Activated CD8-positive, alpha-beta memory T cell treated with anti-CD3 and anti-CD28 coated beads, Interleukin-2, amount 10 ng/mL, durations not matched to agents 7 days and 5 days (primary cell): Measurements from ENCODE around the gene ERCC5. TPM values are rescaled to one million over a fixed set of nuclear protein-coding genes. Genes with fewer than 3 reads are reported as not detected.

Experiments used
- ATAC-seq: fragments of 150-1000 bp; cut with Tn5 transposase; one replicate; pipeline ENCODE4 v1.10.0; 2021; ENCODE audit warnings: moderate library complexity
- CTCF ChIA-PET: fragments of 350-600 bp; sonication (Branson Sonifier 250); formaldehyde crosslinking; loops from one replicate; lab custom pipeline; 2021; ENCODE audit warnings: antibody characterized with exemption; lab: Charles Lee
- DNase-seq: peaks from one replicate; pipeline ENCODE4 v3.0.0-alpha.2; 2020
- H3K27ac Mint-ChIP-seq: one replicate; pipeline ENCODE4 v1.8.0; 2021; ENCODE audit warnings: mild to moderate bottlenecking, mixed read lengths
- H3K27me3 Mint-ChIP-seq: one replicate; pipeline ENCODE4 v1.8.0; 2021; ENCODE audit warnings: mixed read lengths
- H3K36me3 Mint-ChIP-seq: one replicate; pipeline ENCODE4 v1.8.0; 2021; ENCODE audit warnings: mild to moderate bottlenecking, mixed read lengths
- H3K4me1 Mint-ChIP-seq: one replicate; pipeline ENCODE4 v1.8.0; 2021; ENCODE audit warnings: mixed read lengths
- H3K4me3 Mint-ChIP-seq: one replicate; pipeline ENCODE4 v1.8.0; 2021; ENCODE audit warnings: mild to moderate bottlenecking, moderate library complexity, mixed read lengths
- H3K9me3 Mint-ChIP-seq: one replicate; pipeline ENCODE4 v1.8.0; 2022; ENCODE audit warnings: low read depth, mixed read lengths
- total RNA-seq, 2 experiments: library from RNA; stranded (reverse); gene quantifications; one replicate each; pipeline ENCODE4 v1.2.3, GENCODE V29; 2021

ERCC5 gene
- total RNA-seq, 2 experiments from 2014 or later, result 75.8 to 76.1 TPM

DNA sequence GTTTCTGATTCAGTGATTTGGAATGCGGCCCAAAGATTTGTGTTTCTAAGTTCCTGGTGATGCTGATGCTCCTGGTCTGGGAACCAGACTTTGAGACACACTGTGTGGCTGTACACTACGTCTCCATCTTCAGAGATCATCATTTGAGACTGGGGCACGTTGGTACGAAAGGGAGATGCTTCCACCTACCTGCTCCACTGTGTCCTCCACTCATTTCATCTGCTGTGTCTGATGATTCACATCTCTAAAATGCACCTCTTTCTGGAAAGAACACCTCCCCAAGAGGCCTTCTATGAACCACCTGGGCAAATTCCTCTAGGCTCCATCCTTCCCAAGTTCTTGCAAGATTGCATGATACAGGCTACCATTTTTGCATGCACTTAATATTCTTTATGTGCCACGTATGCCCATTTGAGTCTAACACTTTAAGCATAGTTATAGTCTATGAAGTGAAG lies 58.6 kb downstream of the ERCC5 start:
- H3K27me3 Mint-ChIP-seq, result peaks cover 11% of the 10 kb centered on the region
- no peaks in the 10 kb centered on the region for H3K9me3 Mint-ChIP-seq
- peaks cover 11% of the 10 kb centered on the region for H3K4me1 Mint-ChIP-seq
- CTCF ChIA-PET, result interaction anchor here (1.0 kb wide), 1 partner anchor 34 kb away, joined by 3 read pairs; no protein-coding TSS in a partner anchor
- H3K27ac Mint-ChIP-seq, result no peak overlapping the region
- H3K36me3 Mint-ChIP-seq, result no peaks in the 10 kb centered on the region
- no peak for DNase-seq
- ATAC-seq, result no peak
- H3K4me3 Mint-ChIP-seq, result no peak overlapping the region

DNA sequence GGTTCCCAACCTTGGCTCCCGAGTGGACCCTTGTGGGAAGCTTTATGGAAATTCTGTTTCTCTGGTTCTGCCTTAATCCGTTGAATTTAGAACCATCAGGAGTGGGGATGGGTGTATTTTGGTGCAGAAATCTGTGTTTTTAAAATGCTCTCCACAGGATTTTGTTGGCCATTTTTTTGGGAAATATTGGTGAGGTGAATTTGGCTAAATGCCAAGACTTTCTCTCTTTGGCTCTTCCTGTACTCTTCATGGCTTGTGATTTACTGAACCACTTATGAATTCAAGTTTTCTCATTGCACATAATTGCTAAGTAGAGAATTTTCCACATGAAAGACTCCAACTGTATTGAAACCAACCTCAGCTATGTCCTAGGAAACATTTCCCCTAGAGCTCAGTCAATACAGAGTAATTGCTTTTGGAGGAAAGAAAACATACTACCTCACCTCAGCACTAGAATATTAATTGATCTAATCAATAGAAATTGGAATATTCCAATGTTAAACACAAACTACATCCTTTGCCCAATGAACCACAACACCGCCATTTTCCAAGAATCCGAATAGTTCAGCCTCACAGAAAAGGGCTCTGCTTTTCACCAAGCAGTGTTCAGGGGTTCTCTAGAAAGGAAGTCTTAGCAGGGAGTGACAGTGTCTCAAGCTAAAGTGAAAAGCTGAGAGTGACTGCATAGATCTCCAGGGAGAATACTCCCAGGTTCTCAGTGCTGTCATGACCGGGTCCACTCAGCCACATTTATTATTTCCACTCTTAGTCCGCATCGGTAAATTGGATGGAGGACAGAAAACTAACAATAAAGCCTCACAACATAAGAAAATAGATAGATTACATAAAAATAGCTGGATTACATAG lies 60.3 kb downstream of the ERCC5 start:
- H3K36me3 Mint-ChIP-seq, result no peaks in the 10 kb centered on the region
- ATAC-seq, result no peak
- no peaks in the 10 kb centered on the region for H3K9me3 Mint-ChIP-seq
- H3K4me1 Mint-ChIP-seq, result peaks cover 11% of the 10 kb centered on the region
- CTCF ChIA-PET, result interaction anchor here (1.7 kb wide), 1 partner anchor 10 kb away, joined by 7 read pairs; no protein-coding TSS in a partner anchor
- no peak for DNase-seq
- H3K27ac Mint-ChIP-seq, result no peak overlapping the region
- H3K27me3 Mint-ChIP-seq, result peaks cover 17% of the 10 kb centered on the region
- H3K4me3 Mint-ChIP-seq, result no peak overlapping the region

DNA sequence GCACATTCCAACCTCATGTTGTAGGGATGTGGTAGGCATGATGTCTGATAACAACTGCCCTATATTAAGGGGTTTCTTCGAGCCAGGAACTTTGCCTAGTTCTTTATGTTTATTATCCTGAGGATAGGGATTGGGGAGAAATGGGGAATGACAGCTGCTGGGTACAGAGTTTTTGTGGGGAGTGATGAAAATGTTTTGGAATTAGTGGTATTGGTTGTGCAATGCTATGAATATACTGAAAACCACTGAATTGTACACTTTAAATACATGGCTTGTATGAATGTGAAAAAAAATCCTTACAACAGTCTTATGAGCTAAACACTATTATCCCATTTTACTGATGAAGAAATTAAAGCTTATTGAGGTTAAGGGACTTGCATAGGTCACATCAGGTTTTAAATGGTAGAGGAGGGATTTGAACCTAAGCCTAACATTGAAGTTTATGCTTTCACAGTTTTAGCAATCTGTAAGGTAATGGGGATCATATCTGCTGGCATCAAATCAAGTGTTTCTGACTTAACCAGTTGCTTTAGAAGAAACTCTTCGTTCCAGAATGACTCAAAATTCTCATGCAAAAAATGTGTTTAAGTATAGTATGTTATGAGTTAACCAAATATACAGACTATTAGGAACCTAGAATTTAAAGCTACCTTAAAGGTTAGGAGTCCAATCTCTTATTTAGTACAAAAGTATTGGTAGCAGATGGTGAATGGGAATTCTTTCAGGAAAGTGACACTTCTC lies 61.4 kb downstream of the ERCC5 start:
- Mint-ChIP-seq H3K4me3 (no peak overlapping the region), H3K27me3 (peaks cover 19% of the 10 kb centered on the region), H3K4me1 (peaks cover 11% of the 10 kb centered on the region), H3K36me3 (no peaks in the 10 kb centered on the region), H3K27ac (no peak overlapping the region), H3K9me3 (no peaks in the 10 kb centered on the region)
- ATAC-seq (peak; percentile 23), DNase-seq (no peak)
- CTCF ChIA-PET, result interaction anchor here (0.7 to 1.7 kb wide), 3 partner anchors 9 to 326 kb away, joined by 3 to 7 read pairs (median 4); no protein-coding TSS in a partner anchor

DNA sequence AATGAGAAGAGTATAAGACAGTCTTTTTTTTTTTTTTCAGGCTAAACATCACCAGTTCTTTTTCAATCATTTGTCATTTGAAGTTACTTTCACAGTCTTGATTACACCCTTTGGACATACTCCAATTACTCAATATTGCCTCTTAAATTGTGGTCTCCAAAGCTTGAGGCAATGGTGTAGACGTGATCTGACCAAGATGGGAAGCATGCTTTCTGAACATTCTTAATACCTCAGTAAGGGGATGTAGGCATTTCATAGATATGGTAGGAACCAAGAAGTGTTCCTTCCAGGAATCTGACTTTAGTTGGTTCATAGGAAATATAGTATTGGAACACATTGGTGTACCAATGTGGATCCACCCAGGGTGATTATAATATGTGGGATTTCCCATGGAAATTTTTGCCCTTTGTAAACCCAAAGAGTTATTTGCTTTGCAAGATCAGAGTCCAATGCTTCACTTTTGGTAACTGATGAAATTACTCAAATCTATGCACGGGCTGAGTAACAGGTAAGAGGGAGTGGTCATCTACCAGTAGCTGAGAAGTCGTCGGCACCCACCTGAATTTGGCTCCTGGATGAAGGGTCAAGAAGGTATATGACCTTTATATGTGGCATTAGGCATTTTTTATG lies 62.2 kb downstream of the ERCC5 start:
- CTCF ChIA-PET, result interaction anchor here (0.7 to 1.7 kb wide), 3 partner anchors 8 to 327 kb away, joined by 3 to 7 read pairs (median 4); no protein-coding TSS in a partner anchor
- Mint-ChIP-seq H3K36me3 (no peaks in the 10 kb centered on the region), H3K4me3 (no peak overlapping the region), H3K27ac (no peak overlapping the region), H3K27me3 (peaks cover 19% of the 10 kb centered on the region), H3K4me1 (peaks cover 11% of the 10 kb centered on the region), H3K9me3 (no peaks in the 10 kb centered on the region)
- ATAC-seq, result no peak
- DNase-seq, result no peak

DNA sequence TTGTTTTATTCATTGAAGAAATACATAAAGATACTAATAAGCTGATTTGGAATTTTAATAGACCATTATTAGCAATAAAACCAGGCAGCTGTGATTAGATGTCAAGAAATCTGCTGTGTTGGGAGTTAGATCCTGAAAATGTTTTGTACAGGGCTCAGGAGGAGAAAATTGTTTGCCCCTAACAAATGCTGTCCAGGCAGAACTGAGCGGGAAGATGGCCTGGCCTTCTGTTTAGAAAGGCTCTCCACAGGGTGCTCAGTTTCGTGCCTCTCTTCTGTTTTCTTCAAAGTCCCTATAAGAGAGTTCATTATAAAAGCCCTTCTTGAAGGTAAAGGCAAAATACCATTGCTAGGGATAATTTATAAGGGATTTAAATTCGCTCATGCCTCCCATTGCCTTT lies 64.1 kb downstream of the ERCC5 start:
- no peak overlapping the region for H3K4me3 Mint-ChIP-seq
- no peaks in the 10 kb centered on the region for H3K36me3 Mint-ChIP-seq
- H3K4me1 Mint-ChIP-seq, result peaks cover 11% of the 10 kb centered on the region
- ATAC-seq, result no peak
- CTCF ChIA-PET, result no interaction called here
- H3K9me3 Mint-ChIP-seq, result no peaks in the 10 kb centered on the region
- DNase-seq, result no peak
- H3K27ac Mint-ChIP-seq, result no peak overlapping the region
- peaks cover 24% of the 10 kb centered on the region for H3K27me3 Mint-ChIP-seq

DNA sequence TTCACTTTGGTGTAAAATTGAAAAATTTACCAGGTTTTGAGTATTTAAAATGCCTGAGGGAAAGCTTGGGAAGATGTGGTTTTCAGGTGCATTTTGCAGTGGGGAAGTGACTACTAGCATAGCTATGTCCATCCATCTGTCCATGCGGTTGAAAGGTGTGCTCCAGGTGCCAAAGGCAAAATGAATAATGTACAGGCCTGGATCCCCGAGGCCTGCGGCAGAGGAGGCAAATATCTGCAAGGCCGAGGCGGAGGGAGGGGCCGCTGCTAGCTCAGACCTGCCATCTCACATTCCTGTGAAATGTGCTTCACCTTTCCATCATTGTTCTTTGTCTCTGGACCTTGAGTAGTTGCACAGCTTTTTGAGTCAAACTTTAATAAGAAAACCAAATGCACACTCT lies 65.5 kb downstream of the ERCC5 start:
- Mint-ChIP-seq H3K27me3 (peaks cover 22% of the 10 kb centered on the region), H3K4me1 (peaks cover 11% of the 10 kb centered on the region), H3K36me3 (no peaks in the 10 kb centered on the region), H3K4me3 (no peak overlapping the region), H3K27ac (no peak overlapping the region), H3K9me3 (no peaks in the 10 kb centered on the region)
- DNase-seq, result no peak
- CTCF ChIA-PET, result interaction anchor here (1.5 kb wide), 1 partner anchor 41 kb away, joined by 5 read pairs; no protein-coding TSS in a partner anchor
- no peak for ATAC-seq

DNA sequence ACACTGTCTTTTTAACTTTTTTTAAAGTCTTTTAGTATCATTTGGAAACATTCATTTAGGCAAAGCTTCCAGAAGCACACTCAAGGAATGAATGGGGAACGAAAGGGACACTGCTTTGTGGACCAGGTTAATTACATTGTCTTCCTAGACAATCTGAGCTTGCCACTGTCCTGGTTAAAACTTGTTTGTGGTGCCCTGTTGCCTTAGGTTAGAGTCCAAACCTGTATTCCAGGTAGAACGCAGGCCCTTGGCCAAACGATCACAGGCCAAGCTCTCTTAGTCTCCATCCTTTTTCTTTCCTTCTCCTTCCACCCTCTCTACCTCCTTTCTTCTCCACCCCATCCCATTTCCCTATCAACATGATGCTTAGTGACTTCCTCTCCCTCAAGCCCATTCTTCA lies 66.8 kb downstream of the ERCC5 start:
- CTCF ChIA-PET, result interaction anchor here (0.8 kb wide), 1 partner anchor 11 kb away, joined by 3 read pairs; no protein-coding TSS in a partner anchor
- Mint-ChIP-seq H3K4me1 (peaks cover 7% of the 10 kb centered on the region), H3K4me3 (no peak overlapping the region), H3K36me3 (no peaks in the 10 kb centered on the region), H3K27me3 (peaks cover 22% of the 10 kb centered on the region), H3K9me3 (no peaks in the 10 kb centered on the region), H3K27ac (no peak overlapping the region)
- no peak for ATAC-seq
- no peak for DNase-seq

DNA sequence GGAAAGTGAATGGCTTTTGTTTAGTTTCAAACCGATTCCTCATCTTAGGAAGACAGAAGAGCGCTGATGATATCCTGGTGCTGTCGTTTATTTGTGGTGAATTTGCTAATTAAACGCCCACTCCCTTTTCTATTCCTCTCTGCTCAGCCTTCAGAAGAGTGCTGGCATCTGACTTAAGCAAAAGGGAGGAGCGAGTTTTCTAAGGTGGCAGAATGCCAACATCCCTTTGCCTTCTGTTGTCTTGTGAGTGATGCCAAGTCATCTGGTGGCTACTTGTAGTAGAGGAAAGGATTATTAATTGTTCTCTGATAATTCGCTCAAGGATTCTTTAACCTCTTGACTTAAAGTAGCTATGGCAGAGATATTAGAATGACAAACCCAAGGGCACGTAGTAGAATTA lies 68.1 kb downstream of the ERCC5 start:
- H3K9me3 Mint-ChIP-seq, result no peaks in the 10 kb centered on the region
- no peak overlapping the region for H3K4me3 Mint-ChIP-seq
- no peaks in the 10 kb centered on the region for H3K36me3 Mint-ChIP-seq
- DNase-seq (no peak), ATAC-seq (no peak)
- H3K4me1 Mint-ChIP-seq, result no peaks in the 10 kb centered on the region
- CTCF ChIA-PET, result no interaction called here
- peaks cover 22% of the 10 kb centered on the region for H3K27me3 Mint-ChIP-seq
- H3K27ac Mint-ChIP-seq, result no peak overlapping the region

DNA sequence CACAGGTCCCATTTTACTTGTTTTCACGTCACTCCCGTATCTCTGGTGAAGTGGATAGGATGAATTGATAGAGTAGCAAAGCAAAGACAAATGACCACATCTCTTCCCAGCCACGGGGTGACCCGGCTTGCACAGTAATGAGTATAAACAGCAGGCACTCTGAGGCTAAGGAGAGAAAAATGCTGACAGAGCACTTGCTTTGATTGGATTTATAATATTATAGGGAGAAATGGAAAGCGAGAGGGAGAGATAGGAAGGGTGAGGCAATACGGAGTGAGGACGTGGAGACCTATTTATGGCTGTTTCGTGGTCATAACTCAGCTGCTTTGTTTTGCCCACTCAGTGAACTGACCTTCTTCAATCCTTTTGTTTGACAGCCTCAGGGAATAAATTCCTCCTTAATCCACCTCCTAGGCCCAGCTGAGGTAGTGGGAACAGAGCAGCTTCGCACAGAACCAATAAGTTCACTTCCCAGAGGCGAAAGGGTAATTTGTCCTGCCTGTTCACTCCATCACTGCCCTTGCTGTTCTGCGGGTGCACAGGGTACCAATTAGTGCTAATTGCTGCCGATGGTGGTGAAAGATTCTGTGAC lies 68.6 kb downstream of the ERCC5 start:
- Mint-ChIP-seq H3K4me3 (no peak overlapping the region), H3K36me3 (no peaks in the 10 kb centered on the region), H3K4me1 (no peaks in the 10 kb centered on the region), H3K9me3 (no peaks in the 10 kb centered on the region), H3K27me3 (peaks cover 26% of the 10 kb centered on the region), H3K27ac (no peak overlapping the region)
- DNase-seq (no peak), ATAC-seq (no peak)
- CTCF ChIA-PET, result interaction anchor here (2.0 kb wide), 1 partner anchor 44 kb away, joined by 10 read pairs; no protein-coding TSS in a partner anchor

DNA sequence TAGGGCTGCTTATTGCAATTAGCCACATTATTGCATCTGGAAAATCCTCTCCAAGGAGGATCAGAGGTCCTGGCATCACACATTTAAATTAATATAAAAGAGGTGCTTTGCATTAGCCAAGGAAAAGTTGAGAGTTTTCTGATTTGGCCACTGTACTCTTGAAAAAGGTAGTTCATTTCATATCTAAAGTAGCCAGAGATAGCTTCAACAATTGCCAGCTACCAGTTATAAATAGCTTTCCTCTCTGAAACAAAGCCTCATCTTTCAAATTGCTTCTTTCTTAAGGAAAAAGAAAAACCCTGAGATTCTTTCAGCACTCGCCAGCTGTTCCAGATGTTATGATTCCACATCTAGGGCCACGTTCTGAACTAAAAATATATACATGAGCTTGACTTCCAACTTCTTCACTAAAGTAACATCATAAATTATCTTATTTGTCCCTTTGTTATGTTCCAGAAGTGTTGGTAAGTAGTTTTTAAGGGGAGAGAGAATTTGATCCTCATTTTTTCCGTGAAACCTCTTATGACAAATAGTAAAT lies 69.6 kb downstream of the ERCC5 start:
- Mint-ChIP-seq H3K4me1 (no peaks in the 10 kb centered on the region), H3K27me3 (peaks cover 28% of the 10 kb centered on the region)

DNA sequence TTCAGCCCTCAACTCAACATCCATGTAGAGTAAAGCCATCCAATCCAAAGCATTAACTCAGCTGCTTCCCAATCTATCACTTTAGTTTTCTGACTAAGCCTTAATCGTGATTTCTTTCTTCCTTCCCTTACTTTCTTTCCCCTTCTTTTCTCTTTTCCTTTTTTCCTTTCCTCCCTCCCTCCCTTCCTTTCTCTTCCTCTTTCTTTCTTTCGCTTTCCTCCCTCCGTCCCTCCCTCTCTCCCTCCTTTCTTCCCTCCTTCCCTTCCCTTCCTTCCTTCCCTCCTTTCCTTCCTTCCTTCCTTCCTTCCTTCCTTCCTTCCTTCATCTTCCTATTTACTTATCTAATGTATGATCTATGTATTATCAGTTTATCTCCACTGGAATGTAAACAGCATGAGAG lies 71.2 kb downstream of the ERCC5 start:
- no peak overlapping the region for H3K4me3 Mint-ChIP-seq
- H3K27ac Mint-ChIP-seq, result no peak overlapping the region
- peaks cover 31% of the 10 kb centered on the region for H3K27me3 Mint-ChIP-seq
- H3K4me1 Mint-ChIP-seq, result no peaks in the 10 kb centered on the region
- no peaks in the 10 kb centered on the region for H3K36me3 Mint-ChIP-seq
- CTCF ChIA-PET, result interaction anchor here (0.7 kb wide), 1 partner anchor 47 kb away, joined by 3 read pairs; no protein-coding TSS in a partner anchor
- DNase-seq (no peak), ATAC-seq (no peak)
- H3K9me3 Mint-ChIP-seq, result no peaks in the 10 kb centered on the region

More for the DNA sequence above, 69.6 kb downstream of the ERCC5 start:
- no peaks in the 10 kb centered on the region for H3K36me3 Mint-ChIP-seq
- no peak overlapping the region for H3K4me3 Mint-ChIP-seq
- no peak for ATAC-seq
- no peak overlapping the region for H3K27ac Mint-ChIP-seq
- CTCF ChIA-PET, result interaction anchor here (0.6 to 2.0 kb wide), 7 partner anchors 9 to 1194 kb away, joined by 3 to 10 read pairs (median 5); no protein-coding TSS in a partner anchor
- DNase-seq, result no peak
- no peaks in the 10 kb centered on the region for H3K9me3 Mint-ChIP-seq

DNA sequence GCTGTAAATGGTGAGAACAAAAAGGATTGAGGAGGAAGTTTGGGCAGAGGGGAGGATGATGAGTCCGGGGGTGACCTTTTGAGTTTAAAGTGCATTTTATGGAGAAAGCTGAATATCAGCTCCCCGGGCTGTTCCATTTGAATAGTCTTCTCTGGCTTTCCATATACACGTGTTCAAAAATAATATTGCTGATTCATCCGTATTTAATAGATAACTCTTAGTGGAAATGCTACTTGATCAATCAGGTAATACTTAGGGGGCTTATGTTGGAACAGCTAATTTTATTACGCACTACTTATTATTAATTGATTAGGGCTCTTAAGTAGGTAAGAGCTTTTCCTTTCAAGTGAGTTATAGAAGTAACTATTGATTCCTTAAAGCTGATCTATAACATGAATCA lies 76.4 kb downstream of the ERCC5 start:
- no peak overlapping the region for H3K4me3 Mint-ChIP-seq
- H3K27ac Mint-ChIP-seq, result no peak overlapping the region
- H3K9me3 Mint-ChIP-seq, result no peaks in the 10 kb centered on the region
- no peak for DNase-seq
- no peaks in the 10 kb centered on the region for H3K4me1 Mint-ChIP-seq
- H3K27me3 Mint-ChIP-seq, result peaks cover 26% of the 10 kb centered on the region
- no peaks in the 10 kb centered on the region for H3K36me3 Mint-ChIP-seq
- no peak for ATAC-seq
- CTCF ChIA-PET, result no interaction called here
